Esophagus squamous epithelium (tissue), 4 donors: Measurements from ENCODE around the gene CD99L2.

Experiments used
- CTCF ChIP-seq, 6 experiments: fragments of 450-650 bp in 4 of 6; fragments of 200-600 bp in 2 of 6; sonication (generic) in 2 of 6; IDR thresholded peaks; one replicate each; pipeline ENCODE4 v1.5.1; 2016 to 2019; ENCODE audit warnings: antibody characterized with exemption in 6 of 6, mild to moderate bottlenecking in 4 of 6, moderate library complexity in 4 of 6
- POLR2A ChIP-seq, 4 donors: fragments of 450-650 bp; IDR thresholded peaks; one replicate each; pipeline ENCODE4 v1.6.1; 2017; ENCODE audit warnings: antibody characterized with exemption in 4 of 4, mild to moderate bottlenecking in 4 of 4, moderate library complexity in 3 of 4

DNA sequence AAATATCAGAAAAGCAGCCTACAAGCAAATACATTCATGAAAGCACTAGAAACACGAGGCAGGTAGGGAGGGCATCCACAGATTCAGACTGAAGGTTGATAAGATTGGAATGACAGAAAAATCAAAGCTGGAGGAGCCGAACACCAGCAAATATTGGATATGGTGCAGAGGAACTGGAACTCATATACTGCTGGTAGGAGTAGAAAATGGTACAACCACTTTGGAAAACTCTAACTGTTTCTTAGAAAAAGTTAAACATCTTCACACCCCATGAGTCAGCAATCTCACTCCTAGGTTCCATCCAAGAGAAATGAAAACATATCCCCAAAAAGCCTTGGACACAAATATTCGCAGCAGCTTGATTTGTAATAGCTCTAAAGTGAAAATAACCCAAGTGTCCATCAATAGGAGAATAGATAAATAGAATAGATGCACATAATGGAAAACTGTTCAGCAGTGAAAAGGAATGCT, 27.1 kb downstream of the CD99L2 start:
- TF ChIP-seq POLR2A (IDR thresholded peaks at IDR 0.05) (no peak), CTCF (IDR thresholded peaks at IDR 0.05) (no peak)
